Neural progenitor cell (in vitro differentiated cells): Measurements from ENCODE around the gene PXDC1.

ENCODE experiments used
- CTCF ChIP-seq: fragments of 200-600 bp; sonication (generic); IDR thresholded peaks from 2 replicates; pipeline ENCODE4 v1.5.1; 2017; ENCODE audit warnings: antibody characterized with exemption, mild to moderate bottlenecking
- EZH2 ChIP-seq: fragments of 200-600 bp; sonication (generic); IDR thresholded peaks from 2 replicates; pipeline ENCODE4 v1.6.1; 2017; ENCODE audit warnings: antibody characterized with exemption, mild to moderate bottlenecking, moderate library complexity
- EZH2phosphoT487 ChIP-seq: fragments of 200-600 bp; sonication (generic); IDR thresholded peaks from 2 replicates; pipeline ENCODE4 v1.6.1; 2017; ENCODE audit warnings: antibody characterized with exemption

- TF ChIP-seq CTCF (no peak), EZH2 (no peak), EZH2phosphoT487 (no peak)
Observed at GRCh38 chr6:3727593-3728108, 23.9 kb downstream of the PXDC1 start.
